Fibroblast of skin of right quadriceps (primary cell): ENCODE measurements around the gene SHANK2.
A peak's percentile ranks its signal among the peaks of the same experiment; 100 is the strongest.

ENCODE experiments used
- DNase-seq: peaks from one replicate; pipeline ENCODE4 v3.0.0-alpha.2; 2013

The SHANK2 gene

GRCh38 chr11:71252269-71252769 lies at the start of gene SHANK2:
SHANK2 (minus strand) TSS chr11:71252577; CDS start chr11:71147326, 105,251 bp downstream.
- DNase-seq: no peak

GRCh38 chr11:71301858-71302533 lies 49.6 kb upstream of the SHANK2 start:
- DNase-seq: no peak

- no peak for DNase-seq
Measured at GRCh38 chr11:71301046-71301857, 48.9 kb upstream of the SHANK2 start.

GRCh38 chr11:71300187-71300586 lies 47.8 kb upstream of the SHANK2 start:
- no peak for DNase-seq

- DNase-seq: no peak
Measured at GRCh38 chr11:71298761-71299181, 46.4 kb upstream of the SHANK2 start.

GRCh38 chr11:71298016-71298550 lies 45.7 kb upstream of the SHANK2 start:
- DNase-seq: no peak

GRCh38 chr11:71294846-71295600 lies 42.6 kb upstream of the SHANK2 start:
- no peak for DNase-seq

- DNase-seq: no peak
Measured at GRCh38 chr11:71293961-71294782, 41.8 kb upstream of the SHANK2 start.

- DNase-seq: peak; percentile 97
Measured at GRCh38 chr11:71286701-71287643, 34.6 kb upstream of the SHANK2 start.

GRCh38 chr11:71285111-71285510 lies 32.7 kb upstream of the SHANK2 start:
- no peak for DNase-seq

GRCh38 chr11:71284525-71285092 lies 32.2 kb upstream of the SHANK2 start:
- DNase-seq: no peak

- no peak for DNase-seq
Measured at GRCh38 chr11:71283971-71284441, 31.6 kb upstream of the SHANK2 start.

- no peak for DNase-seq
Measured at GRCh38 chr11:71282581-71283351, 30.4 kb upstream of the SHANK2 start.

GRCh38 chr11:71281831-71282230 lies 29.5 kb upstream of the SHANK2 start:
- DNase-seq: no peak

GRCh38 chr11:71281204-71281603 lies 28.8 kb upstream of the SHANK2 start:
- no peak for DNase-seq

- DNase-seq: no peak
Measured at GRCh38 chr11:71279916-71280645, 27.7 kb upstream of the SHANK2 start.

GRCh38 chr11:71272161-71272560 lies 19.8 kb upstream of the SHANK2 start:
- no peak for DNase-seq

GRCh38 chr11:71269603-71270511 lies 17.5 kb upstream of the SHANK2 start:
- DNase-seq: no peak
